Kidney (tissue), 14 donors: ENCODE measurements around the gene RBMS1. TPM values are rescaled to one million over a fixed set of nuclear protein-coding genes. Genes with fewer than 3 reads are reported as not detected.

Source experiments
- DNase-seq, 5 donors: peaks; one replicate each; pipeline ENCODE4 v3.0.0-alpha.2; 2013 to 2020
- FAIRE-seq: peaks from 2 replicates; lab custom pipeline; 2012; peaks lifted over from hg19 to GRCh38; lab: Jason Lieb, UNC
- H3K27ac ChIP-seq, 2 donors: one replicate each; pipeline ENCODE4 v1.7.0; 2013; ENCODE audit warnings: low read depth in 2 of 2, low read length in 2 of 2, inconsistent platforms in 1 of 2
- H3K27me3 ChIP-seq: one replicate; pipeline ENCODE4 v1.7.1; 2013; ENCODE audit warnings: low read length, inconsistent platforms; ENCODE audit not compliant: control insufficient read depth, insufficient read depth
- H3K36me3 ChIP-seq, 3 donors: one replicate each; pipeline versions ENCODE4 v1.7.0 to v1.7.1; 2013; ENCODE audit warnings: low read length in 3 of 3, control low read depth in 1 of 3, inconsistent platforms in 1 of 3; ENCODE audit not compliant: insufficient read depth in 3 of 3, control insufficient read depth in 2 of 3
- H3K4me1 ChIP-seq, 3 donors: one replicate each; pipeline versions ENCODE4 v1.7.0 to v1.7.1; 2013; ENCODE audit warnings: low read length in 3 of 3, inconsistent platforms in 1 of 3, low read depth in 1 of 3; ENCODE audit not compliant: control insufficient read depth in 2 of 3, insufficient read depth in 2 of 3
- H3K4me3 ChIP-seq, 3 donors: one replicate each; pipeline versions ENCODE4 v1.7.0 to v1.8.1; 2013; ENCODE audit warnings: low read length in 3 of 3, control low read depth in 1 of 3, inconsistent platforms in 1 of 3
- H3K9ac ChIP-seq, 3 donors: one replicate each; pipeline versions ENCODE4 v1.7.0 to v1.7.1; 2013; ENCODE audit warnings: low read length in 3 of 3, control low read depth in 1 of 3, inconsistent platforms in 1 of 3
- H3K9me3 ChIP-seq, 3 donors: one replicate each; pipeline versions ENCODE4 v1.7.0 to v1.7.1; 2013; ENCODE audit warnings: low read length in 3 of 3, control low read depth in 1 of 3, inconsistent platforms in 1 of 3; ENCODE audit not compliant: control insufficient read depth in 2 of 3, insufficient read depth in 1 of 3
- CTCF ChIP-seq: IDR thresholded peaks from 3 replicates; pipeline ENCODE4 v1.5.1; 2012; ENCODE audit warnings: mild to moderate bottlenecking, moderate library complexity, borderline replicate concordance; ENCODE audit not compliant: insufficient read depth; ENCODE audit errors: extremely low read depth
- intact Hi-C: fragments of 100-400 bp; cut with DNase I; formaldehyde crosslinking; loops from one replicate; pipeline ENCODE4 v1.11.1; 2022
- polyA plus RNA-seq: library from polyadenylated mRNA; stranded (reverse); fragments of 350-450 nt; fragmentation: Illumina TruSeq; extraction: RNeasy Lipid Tissue Mini Kit (QIAGEN cat#74804); gene quantifications from one replicate; pipeline ENCODE4 v1.2.3, GENCODE V29; 2014; ENCODE audit warnings: low read depth, low replicate concordance; ENCODE audit not compliant: insufficient read depth
- total RNA-seq: library from RNA; stranded (reverse); fragmentation: NEBNext Ultra II Directional; extraction: Animal tissue kit (Norgen Biotek cat#: 25700); gene quantifications from one replicate; pipeline ENCODE4 v1.2.1, GENCODE V29; 2021
- donor health status: control.
- donor health status: control.
- donor health status: control.
- donor health status: control.
- donor health status: control.
- donor health status: DM: yes; HTN: yes; CAD: no.
- donor health status: Normal renal cell carcinoma (clear cell type).

The RBMS1 gene
- total and polyA plus RNA-seq, 2 donors from 2014 or later = 25.6 to 94.8 TPM

GRCh38 chr2:160538559-160539355 lies 45.1 kb upstream of the RBMS1 start:
- Histone ChIP-seq H3K36me3 (no peaks in the 10 kb centered on the region), H3K27me3 (no peaks in the 10 kb centered on the region), H3K4me3 (no peak overlapping the region), H3K4me1 (no peaks in the 10 kb centered on the region), H3K9me3 (no peaks in the 10 kb centered on the region), H3K27ac (no peak overlapping the region), H3K9ac (no peak overlapping the region)
- no peak for DNase-seq
- no peak for FAIRE-seq
- no peak for TF ChIP-seq CTCF
- intact Hi-C loops = no loop called here

GRCh38 chr2:160538115-160538514 lies 44.5 kb upstream of the RBMS1 start:
- Histone ChIP-seq H3K36me3 (no peaks in the 10 kb centered on the region), H3K4me3 (no peak overlapping the region), H3K27ac (no peak overlapping the region), H3K4me1 (no peaks in the 10 kb centered on the region), H3K9ac (no peak overlapping the region), H3K27me3 (no peaks in the 10 kb centered on the region), H3K9me3 (no peaks in the 10 kb centered on the region)
- TF ChIP-seq CTCF = no peak
- FAIRE-seq = no peak
- intact Hi-C loops = no loop called here
- no peak for DNase-seq

- Histone ChIP-seq H3K4me1 (no peaks in the 10 kb centered on the region), H3K9me3 (no peaks in the 10 kb centered on the region), H3K27ac (no peak overlapping the region), H3K27me3 (no peaks in the 10 kb centered on the region), H3K36me3 (no peaks in the 10 kb centered on the region), H3K9ac (no peak overlapping the region), H3K4me3 (no peak overlapping the region)
- intact Hi-C loops = no loop called here
- no peak for TF ChIP-seq CTCF
- DNase-seq (no peak), FAIRE-seq (no peak)
Measured at GRCh38 chr2:160534996-160535395, 41.4 kb upstream of the RBMS1 start.
